Thyroid gland (tissue), 4 donors: ENCODE data around the gene DDC.

Experiments
- CTCF ChIP-seq, 6 experiments: fragments of 200-600 bp in 3 of 6; fragments of 450-650 bp in 3 of 6; sonication (generic) in 3 of 6; IDR thresholded peaks; one replicate each; pipeline ENCODE4 v1.5.1; 2016 to 2019; ENCODE audit warnings: antibody characterized with exemption in 6 of 6, mild to moderate bottlenecking in 2 of 6, inconsistent platforms in 1 of 6, moderate library complexity in 1 of 6
- POLR2A ChIP-seq, 2 donors: fragments of 450-650 bp; IDR thresholded peaks; one replicate each; pipeline ENCODE4 v1.6.1; 2017; ENCODE audit warnings: antibody characterized with exemption in 2 of 2, mild to moderate bottlenecking in 2 of 2, moderate library complexity in 1 of 2

DNA sequence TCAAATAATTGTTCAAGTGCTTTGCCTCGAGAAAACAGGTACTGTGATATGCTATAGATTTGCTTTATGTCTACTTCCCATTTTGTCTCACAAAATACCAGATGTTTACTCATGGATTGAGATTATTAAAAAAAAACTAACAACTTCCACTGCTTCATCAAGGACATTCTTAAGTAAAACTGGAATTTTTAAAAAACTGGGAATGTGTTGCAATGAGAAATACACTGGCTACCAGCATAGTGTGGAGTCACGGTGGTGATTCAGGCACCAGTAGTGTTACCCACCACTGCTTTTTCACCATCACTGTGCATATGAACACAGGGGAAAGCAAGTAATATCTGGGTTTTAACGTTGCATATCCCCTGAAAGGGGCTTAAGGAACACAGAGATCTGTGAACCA is 136.3 kb downstream of the DDC start:
- no peak for TF ChIP-seq CTCF (IDR thresholded peaks at IDR 0.05)
- TF ChIP-seq POLR2A (IDR thresholded peaks at IDR 0.05) = no peak
